ENCODE measurements around the gene KRTAP9-2.

- TF ChIP-seq CTCF (IDR thresholded peaks at IDR 0.05) = no peak
- no peak for TF ChIP-seq POLR2A (IDR thresholded peaks at IDR 0.05)
Observed at GRCh38 chr17:41185001-41185400, 41.4 kb upstream of the KRTAP9-2 start.

Measured in body of pancreas (tissue), 4 donors.